ENCODE data around the gene TSPYL1. TPM values are rescaled to one million over a fixed set of nuclear protein-coding genes. Genes with fewer than 3 reads are reported as not detected.
A peak's percentile ranks its signal among the peaks of the same experiment; 100 is the strongest.

TSPYL1 gene
- total RNA-seq, 1 experiment from 2014 or later, result 68.6 TPM

GRCh38 chr6:116234689-116235088 is 45.0 kb downstream of the TSPYL1 start:
- CTCF ChIA-PET, result no interaction called here
- no peaks in the 10 kb centered on the region for H3K27me3 Mint-ChIP-seq (ENCODE audit: low read depth)
- H3K4me1 Mint-ChIP-seq, result 0 out of 2 replicates have a peak, but pooled peaks cover 1% of the 10 kb centered on the region
- no peak overlapping the region for H3K27ac Mint-ChIP-seq
- no peaks in the 10 kb centered on the region for H3K9me3 Mint-ChIP-seq
- H3K36me3 Mint-ChIP-seq, result peaks cover 7% of the 10 kb centered on the region
- ATAC-seq (no peak), DNase-seq (ENCODE audit: low spot score) (no peak)
- POLR2A ChIA-PET, result no interaction called here
- TF ChIP-seq MAX (CRISPR knock-in tag; IDR thresholded peaks at IDR 0.05) (no peak), AFF4 (CRISPR knock-in tag; IDR thresholded peaks at IDR 0.05; ENCODE audit: borderline replicate concordance) (no peak), ESRRA (CRISPR knock-in tag; IDR thresholded peaks at IDR 0.05; ENCODE audit: borderline replicate concordance) (no peak), IRF1 (CRISPR knock-in tag; IDR thresholded peaks at IDR 0.05) (no peak), SMAD4 (CRISPR knock-in tag; IDR thresholded peaks at IDR 0.05) (no peak), CREB1 (CRISPR knock-in tag; IDR thresholded peaks at IDR 0.05) (no peak), FOXP4 (CRISPR knock-in tag; IDR thresholded peaks at IDR 0.05) (no peak)
- H3K4me3 Mint-ChIP-seq, result no peak overlapping the region

- Mint-ChIP-seq H3K4me3 (peak overlapping the region; percentile 57), H3K36me3 (no peaks in the 10 kb centered on the region)
- POLR2A ChIA-PET, result interaction anchor here (0.6 to 2.2 kb wide), 5 partner anchors 9 to 341 kb away, joined by 3 to 9 read pairs (median 3); partner anchors contain the start of gene TSPYL4
- TF ChIP-seq NFE2L1 (CRISPR knock-in tag; IDR thresholded peaks at IDR 0.05) (no peak), CREM (CRISPR knock-in tag; IDR thresholded peaks at IDR 0.05) (peak; percentile 97), ZNF138 (CRISPR knock-in tag; conservative IDR thresholded peaks at IDR 0.05) (no peak), ZMAT4 (CRISPR knock-in tag; IDR thresholded peaks at IDR 0.05) (no peak), KAT7 (CRISPR knock-in tag; IDR thresholded peaks at IDR 0.05; ENCODE audit: borderline replicate concordance) (no peak), E2F5 (CRISPR knock-in tag; IDR thresholded peaks at IDR 0.05) (no peak), ZNF396 (CRISPR knock-in tag; IDR thresholded peaks at IDR 0.05; ENCODE audit: borderline replicate concordance) (no peak), OVOL2 (CRISPR knock-in tag; IDR thresholded peaks at IDR 0.05; ENCODE audit: borderline replicate concordance) (no peak), MAX (CRISPR knock-in tag; IDR thresholded peaks at IDR 0.05) (0 out of 2 replicates have a peak, but pooled peaks have one; percentile 29), ZSCAN18 (CRISPR knock-in tag; IDR thresholded peaks at IDR 0.05) (no peak), NFYB (CRISPR knock-in tag; conservative IDR thresholded peaks at IDR 0.05; ENCODE audit: low read depth) (peak; percentile 92), GRHL2 (CRISPR knock-in tag; IDR thresholded peaks at IDR 0.05; ENCODE audit: insufficient replicate concordance, severe bottlenecking) (no peak), FOXK1 (CRISPR knock-in tag; IDR thresholded peaks at IDR 0.05) (no peak), ERG (CRISPR knock-in tag; IDR thresholded peaks at IDR 0.05) (no peak), CBFB (CRISPR knock-in tag; IDR thresholded peaks at IDR 0.05; ENCODE audit: low read depth) (no peak), GABPB1 (CRISPR knock-in tag; IDR thresholded peaks at IDR 0.05) (no peak), MXD4 (CRISPR knock-in tag; IDR thresholded peaks at IDR 0.05; ENCODE audit: borderline replicate concordance) (no peak)
These were observed 50.3 kb downstream of the TSPYL1 start for GRCh38 chr6:116229287-116229913.

More at GRCh38 chr6:116229287-116229913, 50.3 kb downstream of the TSPYL1 start:
- Mint-ChIP-seq H3K27me3 (ENCODE audit: low read depth) (no peaks in the 10 kb centered on the region), H3K27ac (peak overlapping the region; percentile 95), H3K9me3 (no peaks in the 10 kb centered on the region), H3K4me1 (peaks cover 10% of the 10 kb centered on the region)
- DNase-seq (ENCODE audit: low spot score) (peak; percentile 95), ATAC-seq (peak; percentile 99)
- CTCF ChIA-PET, result interaction anchor here (0.5 to 2.3 kb wide), 14 partner anchors 10 to 1080 kb away, joined by 3 to 27 read pairs (median 4); partner anchors contain the start of genes RWDD1 and TSPYL4
